ENCODE measurements around the gene ZNF487.

Gene ZNF487

GRCh38 chr10:43471146-43471545, 34.2 kb downstream of the ZNF487 start:
- no peaks in the 10 kb centered on the region for H3K36me3 ChIP-seq (ENCODE audit: insufficient read depth, low read length)
- no peaks in the 10 kb centered on the region for H3K9me3 ChIP-seq (ENCODE audit: insufficient read depth, low read depth, low read length)
- TF ChIP-seq EZH2phosphoT487 (IDR thresholded peaks at IDR 0.05; ENCODE audit: borderline replicate concordance) (no peak), CTCF (conservative IDR thresholded peaks at IDR 0.05; ENCODE audit: low read length) (no peak)
- no peaks in the 10 kb centered on the region for H3K9me2 ChIP-seq (replicated peaks; ENCODE audit: low read depth, low read length)
- H3F3A ChIP-seq (ENCODE audit: low read depth) = no peaks in the 10 kb centered on the region
- H3K9ac ChIP-seq (ENCODE audit: low read depth, low read length, poor library complexity, severe bottlenecking) = no peak overlapping the region
- no peaks in the 10 kb centered on the region for H3K4me1 ChIP-seq (ENCODE audit: insufficient read depth, low read length, poor library complexity, severe bottlenecking)
- no peak overlapping the region for H2AFZ ChIP-seq (ENCODE audit: low read length)
- H3K4me3 ChIP-seq (ENCODE audit: low read length, poor library complexity, severe bottlenecking) = no peak overlapping the region
- no peaks in the 10 kb centered on the region for H4K20me1 ChIP-seq (ENCODE audit: insufficient read depth, low read length, poor library complexity, severe bottlenecking)
- no peaks in the 10 kb centered on the region for H3K27me3 ChIP-seq (ENCODE audit: insufficient read depth, low read length, poor library complexity, severe bottlenecking)
- H3K4me2 ChIP-seq (ENCODE audit: low read depth, low read length, poor library complexity, severe bottlenecking) = no peak overlapping the region
- H3K79me2 ChIP-seq (ENCODE audit: insufficient read depth, low read length) = no peaks in the 10 kb centered on the region

DNA sequence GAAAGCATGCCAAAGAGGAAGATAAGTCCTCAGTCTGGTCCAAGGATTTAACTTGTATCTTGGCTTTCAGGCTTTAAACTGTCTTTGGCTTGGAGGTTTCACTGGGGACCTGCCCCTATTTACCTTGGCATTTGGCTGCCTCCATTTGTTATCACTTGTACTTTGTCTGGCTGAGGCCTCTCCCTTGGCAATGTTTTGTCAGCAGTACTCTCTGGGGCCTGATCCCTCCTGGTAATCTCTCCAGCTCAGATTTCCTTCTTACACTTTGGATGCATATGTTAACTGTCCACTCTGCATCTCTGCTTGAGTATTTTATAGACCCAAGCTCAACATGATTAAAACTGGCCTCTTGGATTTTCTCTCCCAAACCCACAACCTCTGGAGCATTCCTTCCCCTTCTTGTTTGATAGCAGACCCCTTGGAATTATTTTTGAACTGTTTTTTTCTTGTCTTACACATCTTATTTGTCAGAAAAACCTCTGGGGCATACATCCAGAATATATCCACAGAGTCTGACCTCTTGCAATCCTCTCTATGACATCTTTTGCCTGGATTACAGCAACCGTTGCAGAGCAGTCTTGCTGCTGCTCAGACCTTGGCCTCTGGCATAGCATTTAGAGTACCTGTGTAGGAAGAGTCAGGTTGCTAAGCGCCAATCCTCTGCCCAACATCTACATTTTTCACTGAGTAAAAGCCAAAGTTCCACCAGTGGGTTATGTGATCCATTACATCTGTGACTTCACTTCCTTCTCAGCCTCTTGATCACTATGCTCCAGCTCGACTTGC, 35.2 kb downstream of the ZNF487 start:
- TF ChIP-seq EZH2phosphoT487 (IDR thresholded peaks at IDR 0.05; ENCODE audit: borderline replicate concordance) = no peak
- no peak for TF ChIP-seq CTCF (conservative IDR thresholded peaks at IDR 0.05; ENCODE audit: low read length)
- no peaks in the 10 kb centered on the region for H3F3A ChIP-seq (ENCODE audit: low read depth)
- H3K9me2 ChIP-seq (replicated peaks; ENCODE audit: low read depth, low read length) = no peaks in the 10 kb centered on the region

GRCh38 chr10:43479275-43479674, 42.4 kb downstream of the ZNF487 start:
- Histone ChIP-seq H3K4me3 (ENCODE audit: low read length, poor library complexity, severe bottlenecking) (no peak overlapping the region), H3K4me1 (ENCODE audit: insufficient read depth, low read length, poor library complexity, severe bottlenecking) (no peaks in the 10 kb centered on the region), H2AFZ (ENCODE audit: low read length) (no peak overlapping the region), H3K27me3 (ENCODE audit: insufficient read depth, low read length, poor library complexity, severe bottlenecking) (no peaks in the 10 kb centered on the region), H3K79me2 (ENCODE audit: insufficient read depth, low read length) (no peaks in the 10 kb centered on the region), H3K36me3 (ENCODE audit: insufficient read depth, low read length) (no peaks in the 10 kb centered on the region), H3K4me2 (ENCODE audit: low read depth, low read length, poor library complexity, severe bottlenecking) (no peak overlapping the region), H3F3A (ENCODE audit: low read depth) (no peaks in the 10 kb centered on the region), H3K9ac (ENCODE audit: low read depth, low read length, poor library complexity, severe bottlenecking) (no peak overlapping the region), H3K9me2 (replicated peaks; ENCODE audit: low read depth, low read length) (no peaks in the 10 kb centered on the region), H3K9me3 (ENCODE audit: insufficient read depth, low read depth, low read length) (peaks cover 19% of the 10 kb centered on the region; the same call in 1 of the 2 replicates), H4K20me1 (ENCODE audit: insufficient read depth, low read length, poor library complexity, severe bottlenecking) (no peaks in the 10 kb centered on the region)
- TF ChIP-seq CTCF (conservative IDR thresholded peaks at IDR 0.05; ENCODE audit: low read length) = no peak
- no peak for TF ChIP-seq EZH2phosphoT487 (IDR thresholded peaks at IDR 0.05; ENCODE audit: borderline replicate concordance)

More for the DNA sequence above, 35.2 kb downstream of the ZNF487 start:
- Histone ChIP-seq H2AFZ (ENCODE audit: low read length) (no peak overlapping the region), H3K27me3 (ENCODE audit: insufficient read depth, low read length, poor library complexity, severe bottlenecking) (no peaks in the 10 kb centered on the region), H4K20me1 (ENCODE audit: insufficient read depth, low read length, poor library complexity, severe bottlenecking) (no peaks in the 10 kb centered on the region), H3K9ac (ENCODE audit: low read depth, low read length, poor library complexity, severe bottlenecking) (no peak overlapping the region), H3K4me3 (ENCODE audit: low read length, poor library complexity, severe bottlenecking) (no peak overlapping the region), H3K4me2 (ENCODE audit: low read depth, low read length, poor library complexity, severe bottlenecking) (no peak overlapping the region), H3K79me2 (ENCODE audit: insufficient read depth, low read length) (no peaks in the 10 kb centered on the region), H3K36me3 (ENCODE audit: insufficient read depth, low read length) (no peaks in the 10 kb centered on the region), H3K9me3 (ENCODE audit: insufficient read depth, low read depth, low read length) (no peaks in the 10 kb centered on the region), H3K4me1 (ENCODE audit: insufficient read depth, low read length, poor library complexity, severe bottlenecking) (no peaks in the 10 kb centered on the region)

All from Loucy (cell line).